A673 (cell line): ENCODE measurements around the gene CPZ.

Source experiments
- CTCF ChIP-seq: fragments of 300-800, 200-600 bp; sonication (generic); conservative IDR thresholded peaks from 2 replicates; pipeline ENCODE4 v1.5.1; 2017; ENCODE audit warnings: low read depth, mild to moderate bottlenecking, antibody characterized with exemption, low read length, moderate library complexity, mixed read lengths
- EZH2 ChIP-seq: fragments of 200-600 bp; sonication (generic); IDR thresholded peaks from 2 replicates; pipeline ENCODE4 v1.6.1; 2017; ENCODE audit warnings: borderline replicate concordance, low read depth, mild to moderate bottlenecking, mixed read lengths, antibody characterized with exemption, low read length; ENCODE audit not compliant: poor library complexity, severe bottlenecking

- TF ChIP-seq CTCF: no peak
- TF ChIP-seq EZH2: no peak
Measured at GRCh38 chr4:8640816-8641215, 48.3 kb downstream of the CPZ start.
